ENCODE data around the gene ZNF326.
"Not testable (repeated sequence)": the region's sequence is repeated elsewhere in the genome, so short reads cannot be mapped to it uniquely, and the experiment has no call there.

Gene ZNF326

GRCh38 chr1:89965193-89965768 lies 29.6 kb upstream of the ZNF326 start:
- DNase-seq (ENCODE audit: extremely low read depth in 1 of 2, low read depth in 1 of 2) = no peak

DNA sequence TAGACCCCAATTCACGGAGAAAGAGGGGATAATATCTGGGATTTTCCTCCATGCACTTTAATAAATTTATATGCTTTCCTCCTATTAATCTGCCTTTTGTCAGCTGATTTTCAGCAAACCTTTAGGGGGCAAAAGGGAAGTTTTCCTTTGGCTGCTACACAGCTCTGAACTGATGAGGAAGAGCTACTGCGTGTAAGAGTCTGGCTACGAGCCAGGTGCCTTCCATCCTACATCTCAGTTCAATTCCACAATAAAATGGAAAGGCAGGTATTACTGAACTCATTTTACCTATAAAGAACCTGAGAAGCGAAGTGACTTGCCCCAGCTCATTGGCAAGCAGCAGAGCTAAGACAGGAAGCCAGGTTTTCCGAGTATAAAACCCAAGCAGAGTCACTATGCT lies 28.3 kb upstream of the ZNF326 start:
- no peak for DNase-seq (ENCODE audit: extremely low read depth in 1 of 2, low read depth in 1 of 2)

- no peak for DNase-seq (ENCODE audit: extremely low read depth in 1 of 2, low read depth in 1 of 2)
Observed at GRCh38 chr1:89971600-89971999, 23.3 kb upstream of the ZNF326 start.

DNA sequence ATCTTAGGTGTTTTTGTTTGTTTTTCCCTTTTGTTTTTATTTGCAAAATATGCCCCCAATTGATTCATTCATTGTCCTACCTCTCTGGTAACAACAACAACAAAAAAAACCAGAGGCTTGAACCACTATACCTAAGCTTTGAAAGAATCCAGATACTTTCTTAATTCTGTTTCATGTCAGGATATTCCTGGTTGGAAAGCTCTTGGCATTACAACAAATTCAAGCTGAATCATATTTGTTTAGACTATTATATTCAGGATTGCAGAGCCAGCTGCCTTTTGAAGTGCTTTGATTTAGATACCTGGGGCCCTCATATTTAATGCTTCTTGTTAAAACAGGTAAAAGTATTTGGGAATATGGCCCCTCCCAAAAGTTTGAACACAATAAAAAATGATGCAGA lies 22.9 kb upstream of the ZNF326 start:
- no peak for DNase-seq (ENCODE audit: extremely low read depth in 1 of 2, low read depth in 1 of 2)

DNA sequence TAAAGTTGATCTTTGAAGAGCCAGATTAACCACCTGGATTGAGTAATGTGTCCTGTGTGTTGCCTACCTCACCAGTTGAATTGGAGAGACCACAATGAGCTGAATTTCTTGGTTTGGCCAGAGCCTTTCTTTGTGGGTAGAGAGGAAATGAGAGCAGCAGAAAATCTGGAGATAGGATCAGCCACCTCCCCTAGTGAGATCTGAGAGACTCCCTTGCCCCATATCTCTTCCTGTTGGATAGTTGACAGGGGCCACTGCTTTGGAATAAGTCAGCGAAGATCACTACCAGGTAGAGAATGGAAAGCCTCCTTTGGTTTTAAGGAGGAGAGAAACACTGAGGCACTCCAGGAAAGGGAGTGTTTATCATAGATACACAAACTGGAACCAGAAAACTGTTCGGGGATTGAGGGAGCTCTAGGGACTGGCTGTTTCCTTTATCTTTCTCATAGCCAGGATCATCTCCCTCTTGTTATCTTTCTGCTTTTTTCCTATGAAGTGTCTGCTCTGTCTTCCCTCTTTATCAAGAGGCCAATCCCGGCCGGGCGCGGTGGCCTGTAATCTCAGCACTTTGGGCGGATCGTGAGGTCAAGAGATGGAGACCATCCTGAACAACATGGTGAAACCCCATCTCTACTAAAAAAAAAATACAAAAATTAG lies 21.3 kb upstream of the ZNF326 start:
- DNase-seq (ENCODE audit: extremely low read depth in 1 of 2, low read depth in 1 of 2) = no peak

GRCh38 chr1:89974256-89974655 lies 20.7 kb upstream of the ZNF326 start:
- DNase-seq (ENCODE audit: extremely low read depth in 1 of 2, low read depth in 1 of 2) = no peak

DNA sequence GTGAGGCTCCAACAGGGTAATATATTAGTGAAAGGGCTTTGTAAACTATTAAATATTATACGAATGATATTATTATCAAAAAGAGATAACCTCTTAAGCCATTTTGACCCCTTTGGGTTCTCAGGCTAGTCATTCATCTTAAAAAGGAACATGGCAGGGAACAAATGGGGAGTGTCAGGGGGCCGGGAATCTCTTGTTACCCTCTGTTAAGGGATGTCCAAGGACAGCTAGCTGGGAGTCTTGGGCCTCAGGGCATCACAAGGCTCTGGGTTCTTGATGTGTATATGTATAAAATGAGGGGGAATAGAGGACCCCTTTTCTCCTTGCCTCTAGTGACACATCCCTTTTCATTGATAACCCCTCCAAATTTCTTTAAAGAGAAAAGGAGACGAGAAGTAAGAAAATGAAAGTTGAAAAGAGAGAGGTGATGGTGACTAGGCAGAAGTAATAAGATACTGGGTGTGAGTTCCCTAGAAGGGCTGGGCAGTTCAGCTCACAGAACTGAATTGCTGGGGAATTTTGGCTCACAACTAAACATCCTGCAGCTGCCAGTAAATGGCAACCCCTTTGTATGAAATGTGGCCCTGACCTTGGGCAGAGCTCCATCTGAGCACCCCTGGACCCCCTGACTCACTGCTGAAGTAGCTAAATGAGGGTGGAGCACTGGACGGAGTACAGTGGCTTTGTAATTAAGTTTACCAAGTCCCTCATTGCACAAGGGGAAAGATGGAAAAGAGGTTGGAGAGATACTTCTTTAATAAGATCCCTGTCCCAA lies 20.0 kb upstream of the ZNF326 start:
- no peak for DNase-seq (ENCODE audit: extremely low read depth in 1 of 2, low read depth in 1 of 2)

DNA sequence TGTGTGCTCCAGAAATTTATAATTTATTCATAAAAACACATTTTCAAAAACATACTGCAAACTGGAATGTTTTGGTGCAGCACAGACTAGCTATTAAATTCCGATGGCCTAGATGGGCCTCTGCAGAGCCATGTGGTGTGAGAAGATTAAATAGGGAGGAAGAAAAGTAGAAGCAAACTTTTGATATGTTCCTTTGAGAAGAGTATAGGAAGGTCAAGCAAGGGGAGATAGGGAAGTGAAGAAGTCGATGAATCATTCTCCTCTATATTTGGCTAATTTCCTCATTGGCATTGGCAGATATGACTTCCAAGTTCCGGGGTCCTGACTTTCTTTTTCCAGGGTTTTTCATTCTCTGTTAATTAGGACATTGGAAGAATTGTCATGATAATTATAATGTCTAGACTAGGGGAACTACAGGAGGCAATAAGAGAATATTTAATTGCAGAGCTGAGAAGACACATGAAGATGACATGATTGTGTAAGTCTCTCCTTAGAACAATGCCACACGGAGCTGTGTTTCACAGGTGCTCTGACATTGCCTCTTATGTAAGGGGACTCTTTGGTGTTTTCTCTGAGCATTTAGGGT lies 19.3 kb upstream of the ZNF326 start:
- no peak for DNase-seq (ENCODE audit: extremely low read depth in 1 of 2, low read depth in 1 of 2)

GRCh38 chr1:89978755-89979154 lies 16.2 kb upstream of the ZNF326 start:
- DNase-seq (ENCODE audit: extremely low read depth in 1 of 2, low read depth in 1 of 2) = no peak

DNA sequence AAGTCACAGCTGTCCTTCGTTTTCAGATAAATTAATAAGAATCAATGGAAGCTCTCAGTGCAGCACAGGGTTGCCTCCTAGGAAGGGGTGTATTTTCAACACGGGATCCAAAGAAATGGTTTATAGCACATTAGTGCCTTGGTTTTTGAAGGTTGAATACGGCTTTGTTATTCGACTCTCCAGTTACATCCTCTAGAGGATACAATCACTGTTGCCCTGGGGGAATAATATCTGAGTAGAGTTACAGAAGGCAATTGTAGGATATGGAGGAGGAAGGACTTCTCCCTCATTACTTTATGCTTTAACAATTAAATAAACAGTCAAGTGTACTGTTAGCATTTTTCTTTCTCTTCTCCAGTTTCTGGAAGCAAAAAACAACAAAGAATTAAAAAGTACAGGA lies 14.3 kb upstream of the ZNF326 start:
- no peak for DNase-seq (ENCODE audit: extremely low read depth in 1 of 2, low read depth in 1 of 2)

DNA sequence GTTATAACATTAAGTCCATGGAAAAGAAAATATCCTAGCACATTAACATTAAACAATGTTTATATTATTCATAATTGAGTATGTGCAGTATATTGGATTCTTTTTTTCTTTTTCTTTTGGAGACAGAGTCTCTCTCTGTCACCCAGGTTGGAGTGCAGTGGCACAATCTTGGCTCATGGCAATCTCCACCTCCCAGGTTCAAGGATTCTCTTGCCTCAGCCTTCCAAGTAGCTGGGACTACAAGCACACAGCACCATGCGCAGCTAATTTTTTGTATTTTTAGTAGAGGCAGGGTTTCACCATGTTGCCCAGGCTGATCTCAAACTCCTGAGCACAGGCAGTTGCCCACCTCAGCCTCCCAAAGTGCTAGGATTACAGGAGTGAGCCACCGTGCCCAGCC lies 12.1 kb upstream of the ZNF326 start:
- DNase-seq (ENCODE audit: extremely low read depth in 1 of 2, low read depth in 1 of 2) = not testable (repeated sequence)

DNA sequence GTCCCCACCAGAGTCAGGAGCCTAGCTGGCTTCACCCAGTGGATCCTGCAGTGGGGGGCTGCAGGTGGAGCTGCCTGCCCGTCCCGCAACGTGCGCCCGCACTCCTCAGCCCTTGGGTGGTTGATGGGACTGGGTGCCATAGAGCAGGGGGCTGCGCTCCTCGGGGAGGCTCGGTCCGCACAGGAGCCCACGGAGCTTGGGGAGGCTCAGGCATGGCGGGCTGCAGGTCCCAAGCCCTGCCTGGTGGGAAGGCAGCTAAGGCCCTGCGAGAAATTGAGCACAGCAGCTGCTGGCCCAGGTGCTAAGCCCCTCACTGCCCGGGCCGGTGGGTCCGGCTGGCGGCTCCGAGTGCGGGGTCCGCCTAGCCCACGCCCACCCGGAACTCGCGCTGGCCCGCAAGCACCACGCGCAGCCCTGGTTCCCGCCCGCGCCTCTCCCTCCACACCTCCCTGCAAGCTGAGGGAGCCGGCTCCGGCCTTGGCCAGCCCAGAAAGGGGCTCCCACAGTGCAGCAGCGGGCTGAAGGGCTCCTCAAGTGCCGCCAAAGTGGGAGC lies 10.3 kb upstream of the ZNF326 start:
- not testable (repeated sequence) for DNase-seq (ENCODE audit: extremely low read depth in 1 of 2, low read depth in 1 of 2)

GRCh38 chr1:89986020-89986419 lies 8.9 kb upstream of the ZNF326 start:
- no peak for DNase-seq (ENCODE audit: extremely low read depth in 1 of 2, low read depth in 1 of 2)

- no peak for DNase-seq (ENCODE audit: extremely low read depth in 1 of 2, low read depth in 1 of 2)
Observed at GRCh38 chr1:89987159-89987819, 7.6 kb upstream of the ZNF326 start.

DNA sequence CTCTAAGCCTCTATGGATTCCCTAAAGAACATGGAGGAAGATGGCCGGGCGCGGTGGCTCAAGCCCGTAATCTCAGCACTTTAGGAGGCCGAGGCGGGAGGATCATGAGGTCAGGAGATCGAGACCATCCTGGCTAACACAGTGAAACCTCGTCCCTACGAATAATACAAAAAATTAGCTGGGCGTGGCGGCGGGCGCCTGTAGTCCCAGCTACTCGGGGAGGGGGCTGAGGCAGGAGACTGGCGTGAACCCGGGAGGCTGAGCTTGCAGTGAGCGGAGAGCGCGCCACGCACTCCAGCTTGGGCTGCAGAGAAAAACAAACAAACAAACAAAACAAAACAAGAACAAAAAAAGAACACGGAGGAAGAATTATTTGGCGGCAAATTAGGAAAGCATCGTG lies 5.8 kb upstream of the ZNF326 start:
- no peak for DNase-seq (ENCODE audit: extremely low read depth in 1 of 2, low read depth in 1 of 2)

DNA sequence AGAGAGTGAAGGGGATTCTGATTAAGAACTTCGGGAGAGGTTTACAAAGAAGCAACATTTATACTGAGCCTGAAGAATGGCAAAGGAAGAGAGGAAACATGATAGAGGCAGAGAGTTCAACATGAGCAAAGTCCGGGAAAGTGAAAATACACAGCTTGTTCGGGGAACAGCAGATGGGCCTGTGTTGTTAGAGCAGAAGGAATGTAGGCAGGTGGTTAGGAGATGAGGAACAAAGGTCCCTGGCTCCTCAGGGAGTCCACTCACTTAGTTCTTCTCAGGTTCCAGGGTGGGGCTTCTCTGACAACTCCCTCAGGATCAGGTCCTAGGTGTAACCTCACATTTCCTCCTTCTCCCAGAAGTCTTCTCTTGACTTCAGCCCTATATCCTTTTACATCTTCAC lies 5.1 kb upstream of the ZNF326 start:
- no peak for DNase-seq (ENCODE audit: extremely low read depth in 1 of 2, low read depth in 1 of 2)

DNA sequence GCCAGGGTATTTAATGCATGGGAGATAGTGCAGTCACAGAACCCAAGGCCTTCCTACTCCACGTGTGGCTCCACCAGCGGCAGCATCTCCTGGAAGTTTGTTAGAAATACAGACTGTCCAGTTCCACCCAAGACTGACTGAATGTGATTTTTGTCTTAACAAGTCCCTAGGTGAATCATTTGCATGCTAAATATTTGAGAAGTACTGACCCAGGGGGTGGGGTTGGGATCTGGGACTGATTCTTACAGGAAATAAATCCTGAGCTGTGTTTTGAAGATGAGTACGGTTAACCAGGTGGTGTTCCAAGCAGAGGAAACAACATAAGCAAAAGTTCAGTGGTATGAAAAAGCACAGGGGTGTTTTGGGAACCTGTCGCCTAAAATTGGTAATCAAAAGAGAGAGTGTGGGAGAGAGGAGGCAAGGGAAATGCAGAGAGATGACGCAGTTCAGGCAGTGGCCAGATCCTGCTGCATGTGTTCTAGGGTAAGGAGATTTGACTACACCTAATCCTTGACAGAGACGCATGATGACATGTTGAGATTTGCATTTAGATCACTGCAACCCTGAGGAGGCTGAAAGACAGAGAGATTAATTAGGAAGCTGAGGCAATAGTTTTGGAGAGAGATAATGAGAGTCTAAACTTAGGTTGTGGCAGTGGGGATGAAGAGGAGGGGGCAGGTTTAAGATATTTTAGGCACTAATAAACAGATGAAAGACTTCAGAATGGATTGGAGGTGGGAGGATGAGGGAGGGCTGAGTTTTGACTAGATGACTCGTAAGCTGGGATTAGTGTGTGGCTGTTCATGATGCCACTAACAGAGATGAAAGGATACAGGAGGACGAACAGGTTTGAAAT lies 3.7 kb upstream of the ZNF326 start:
- no peak for DNase-seq (ENCODE audit: extremely low read depth in 1 of 2, low read depth in 1 of 2)

- no peak for DNase-seq (ENCODE audit: extremely low read depth in 1 of 2, low read depth in 1 of 2)
Observed at GRCh38 chr1:89993541-89993940, 1.4 kb upstream of the ZNF326 start.

DNA sequence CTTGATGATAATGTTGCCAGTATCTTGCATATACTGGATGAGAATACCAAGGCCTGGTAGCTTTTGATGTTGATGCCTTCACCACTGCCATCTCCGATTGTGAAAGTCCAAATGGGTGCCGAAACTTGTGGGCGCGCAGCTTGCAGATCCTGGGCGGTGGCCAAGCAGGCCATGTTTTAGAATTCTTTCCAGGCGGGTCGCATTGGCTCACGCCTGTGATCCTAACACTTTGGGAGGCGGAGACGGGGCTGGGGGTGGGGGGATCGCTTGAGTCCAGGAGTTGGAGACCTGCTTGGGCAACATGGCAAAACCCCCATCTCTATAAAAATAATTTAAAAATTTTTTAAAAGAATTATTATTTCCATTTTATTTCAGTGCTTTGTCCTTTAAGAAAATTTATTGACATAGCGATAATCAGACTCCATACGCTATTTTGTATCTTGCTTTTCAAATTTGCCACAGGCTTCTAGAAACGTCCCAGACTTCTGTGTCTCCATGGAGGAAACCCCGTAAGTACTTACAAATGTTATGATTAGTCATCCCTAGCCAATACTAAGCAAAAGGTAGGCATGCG lies 592 bp upstream of the ZNF326 start:
- DNase-seq (ENCODE audit: extremely low read depth in 1 of 2, low read depth in 1 of 2) = no peak

Measured in activated CD8-positive, alpha-beta memory T cell treated with anti-CD3 and anti-CD28 coated beads for 1 hour (primary cell).